ENCODE measurements around the gene KCNG3.

DNA sequence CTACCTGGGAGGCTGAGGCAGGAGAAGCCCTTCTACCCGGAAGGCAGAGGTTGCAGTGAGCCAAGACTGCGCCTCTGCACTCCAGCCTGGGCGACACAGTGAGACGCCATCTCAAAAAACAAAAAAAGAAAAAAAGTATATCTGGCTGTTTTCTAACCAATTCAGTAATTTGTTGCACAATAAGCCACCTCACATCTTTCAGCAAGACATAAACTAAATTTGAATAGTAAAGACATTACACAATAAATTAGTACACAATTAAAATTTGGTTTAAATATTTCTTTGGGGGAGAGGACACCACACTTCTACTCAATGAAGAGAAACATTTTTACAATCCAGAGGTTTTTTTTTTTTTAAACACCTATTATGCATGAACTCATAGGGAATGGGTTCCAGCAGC, 38.6 kb upstream of the KCNG3 start:
- TF ChIP-seq CTCF (IDR thresholded peaks at IDR 0.05 in 8 of 11, conservative IDR thresholded peaks at IDR 0.05 in 3 of 11) (no peak), POLR2AphosphoS5 (IDR thresholded peaks at IDR 0.05) (no peak), POLR2A (IDR thresholded peaks at IDR 0.05) (no peak)

Measured in spleen (tissue), 7 donors.